Activated effector memory CD4-positive, alpha-beta T cell treated with anti-CD3 and anti-CD28 coated beads, Interleukin-2, amount 50 U/mL, for 16 hours (primary cell): ENCODE measurements around the gene BBX.
"Not testable (repeated sequence)": the region's sequence is repeated elsewhere in the genome, so short reads cannot be mapped to it uniquely, and the experiment has no call there.

Experiments
- DNase-seq: peaks from one replicate; pipeline ENCODE4 v3.0.0-alpha.2; 2020

Gene BBX

GRCh38 chr3:107545680-107546120, 22.9 kb downstream of the BBX start:
- DNase-seq: no peak

GRCh38 chr3:107548601-107549000, 25.8 kb downstream of the BBX start:
- no peak for DNase-seq

DNA sequence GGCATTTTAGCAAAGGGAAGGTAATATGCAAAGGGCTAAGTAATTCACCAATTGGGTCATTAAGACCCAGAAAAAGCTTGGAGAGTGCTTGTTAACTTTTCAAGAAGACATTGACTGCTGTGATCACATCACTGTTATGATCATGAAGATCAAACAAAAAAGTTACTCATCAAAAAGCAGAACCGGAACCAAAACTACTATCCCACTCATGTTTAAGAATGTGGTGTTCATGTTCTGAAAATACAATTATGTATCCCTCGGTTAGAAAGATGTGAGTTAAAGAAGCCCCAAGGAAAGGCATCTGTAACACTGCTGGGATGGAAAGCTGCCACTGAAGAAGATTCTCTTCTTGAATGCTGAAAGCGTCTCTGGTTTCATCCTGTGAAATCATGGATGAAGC, 32.6 kb downstream of the BBX start:
- DNase-seq: no peak

GRCh38 chr3:107557743-107558142, 35.0 kb downstream of the BBX start:
- no peak for DNase-seq

DNA sequence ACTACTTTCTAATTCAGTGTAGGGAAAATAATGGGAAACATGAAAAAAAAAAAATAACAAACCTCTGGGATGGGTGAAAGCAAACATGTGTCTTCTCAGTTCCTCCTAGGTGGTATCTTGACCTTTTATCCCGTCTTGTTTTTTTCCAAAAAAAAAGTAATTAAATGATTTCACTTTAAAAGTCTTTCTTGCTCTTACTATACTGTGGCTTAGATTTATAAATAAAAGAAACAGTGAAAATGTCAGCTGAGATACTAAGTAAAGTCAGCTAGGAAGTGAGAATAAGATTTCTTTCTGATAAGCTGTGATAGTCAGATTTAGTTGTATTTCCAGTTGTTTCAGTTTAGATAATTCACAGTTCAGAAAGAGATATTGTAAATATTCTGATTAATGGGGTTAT, 37.4 kb downstream of the BBX start:
- no peak for DNase-seq

DNA sequence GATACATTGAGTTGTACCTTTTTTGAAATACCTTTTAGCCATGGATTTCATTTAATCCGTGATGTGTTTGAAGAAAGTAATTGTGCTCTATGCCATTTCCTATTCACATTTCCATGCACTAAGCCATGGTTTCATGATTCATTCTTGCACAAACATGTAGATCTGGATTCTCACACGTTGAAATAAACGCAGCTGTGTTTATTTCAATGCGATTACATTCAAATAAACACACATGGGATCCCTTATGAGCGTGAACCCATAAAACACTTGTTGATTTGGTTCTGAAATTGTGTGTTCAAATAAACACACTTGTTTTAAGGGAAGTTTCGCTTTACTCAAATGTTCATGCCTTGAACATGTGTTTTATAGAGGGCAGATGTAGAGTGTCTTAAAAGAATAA, 39.2 kb downstream of the BBX start:
- no peak for DNase-seq

DNA sequence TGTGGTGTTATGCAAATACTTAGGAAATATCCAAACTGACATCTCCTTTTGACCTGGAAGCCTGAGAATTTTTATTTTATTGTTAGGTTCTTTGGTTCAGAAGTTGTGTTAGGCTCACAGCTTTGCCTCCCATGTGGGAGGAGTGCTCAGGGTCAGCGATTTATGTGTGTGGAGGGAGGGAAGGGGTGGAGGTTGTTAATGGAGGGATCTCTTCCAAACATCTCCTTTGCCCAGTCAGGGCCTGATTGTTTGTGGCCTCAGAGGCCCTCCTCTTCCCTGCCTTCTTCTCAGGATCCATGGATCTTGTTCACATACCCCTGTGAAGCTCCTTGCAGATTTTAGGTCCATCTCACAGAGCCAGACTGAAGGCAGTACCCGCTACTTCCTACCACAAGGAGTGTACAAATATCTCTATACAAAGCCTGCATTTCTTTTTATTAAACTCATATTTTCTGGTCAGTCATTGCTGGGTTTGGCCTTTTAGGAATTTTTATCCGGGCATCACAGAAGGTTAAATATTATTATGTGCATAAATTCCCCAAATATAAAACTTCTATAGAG, 40.3 kb downstream of the BBX start:
- DNase-seq: no peak

- not testable (repeated sequence) for DNase-seq
Observed at GRCh38 chr3:107565244-107565643, 42.5 kb downstream of the BBX start.

DNA sequence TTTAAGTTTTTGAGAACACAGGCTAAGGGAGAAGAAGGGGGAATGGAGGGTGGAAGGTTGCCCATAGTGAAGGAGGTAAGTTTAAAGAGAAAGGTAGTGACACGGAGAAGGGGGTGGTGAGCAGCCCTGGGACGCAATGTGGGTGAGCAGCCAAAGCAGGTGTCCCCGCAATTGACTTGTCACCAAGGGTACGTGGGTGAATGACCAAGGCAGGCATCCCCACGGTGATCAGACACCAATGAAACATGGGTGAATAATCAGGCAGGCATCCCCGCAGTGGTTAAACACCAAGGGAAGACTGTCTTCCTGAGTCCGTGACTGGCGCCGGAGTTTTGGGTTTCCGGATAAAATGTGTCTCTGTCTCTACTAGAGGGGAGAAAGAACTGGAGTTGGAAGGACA, 48.3 kb downstream of the BBX start:
- not testable (repeated sequence) for DNase-seq

- not testable (repeated sequence) for DNase-seq
Observed at GRCh38 chr3:107571492-107571891, 48.7 kb downstream of the BBX start.

GRCh38 chr3:107574650-107575049, 51.9 kb downstream of the BBX start:
- DNase-seq: no peak

- no peak for DNase-seq
Observed at GRCh38 chr3:107578091-107578490, 55.3 kb downstream of the BBX start.

DNA sequence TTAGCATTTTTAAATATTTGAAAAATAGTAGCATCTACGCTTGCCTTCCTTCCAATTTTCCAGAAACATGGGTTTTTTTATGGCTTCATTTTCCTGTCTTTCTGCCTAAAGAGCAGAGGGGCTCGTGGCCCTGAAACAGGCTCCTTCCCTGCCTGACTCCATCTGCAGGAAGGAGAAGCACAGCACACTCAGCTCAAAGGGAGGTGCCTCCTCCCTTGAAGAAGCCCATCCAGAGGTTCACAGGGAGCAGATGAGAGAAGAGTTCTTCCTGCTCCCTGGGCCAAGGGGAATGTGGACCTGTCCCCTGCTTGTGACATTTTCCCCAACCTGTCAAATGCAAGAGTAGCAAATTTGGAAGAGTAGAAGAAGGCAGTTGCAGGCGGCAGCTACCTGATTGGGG, 55.8 kb downstream of the BBX start:
- DNase-seq: no peak

GRCh38 chr3:107579371-107579770, 56.6 kb downstream of the BBX start:
- no peak for DNase-seq

- no peak for DNase-seq
Observed at GRCh38 chr3:107581230-107581629, 58.5 kb downstream of the BBX start.

DNA sequence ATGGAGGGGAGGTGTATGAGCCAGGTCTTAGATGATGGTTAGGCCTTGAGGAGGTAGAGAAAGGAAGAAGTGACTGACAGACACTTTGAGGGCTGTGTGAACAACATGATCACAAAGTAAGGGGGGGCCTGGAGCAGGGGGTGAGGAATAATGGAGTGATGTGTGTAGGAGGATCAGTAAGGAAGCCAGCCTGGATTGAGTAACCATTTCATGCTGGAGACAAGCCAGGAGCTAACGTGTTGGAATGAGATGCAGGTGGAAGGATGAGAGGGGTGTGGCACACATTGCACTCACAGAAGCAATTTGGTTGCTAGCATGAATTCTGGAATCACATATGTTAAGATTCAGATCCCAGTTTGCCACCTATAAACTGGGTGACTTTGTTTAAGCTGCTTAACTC, 65.5 kb downstream of the BBX start:
- DNase-seq: no peak

DNA sequence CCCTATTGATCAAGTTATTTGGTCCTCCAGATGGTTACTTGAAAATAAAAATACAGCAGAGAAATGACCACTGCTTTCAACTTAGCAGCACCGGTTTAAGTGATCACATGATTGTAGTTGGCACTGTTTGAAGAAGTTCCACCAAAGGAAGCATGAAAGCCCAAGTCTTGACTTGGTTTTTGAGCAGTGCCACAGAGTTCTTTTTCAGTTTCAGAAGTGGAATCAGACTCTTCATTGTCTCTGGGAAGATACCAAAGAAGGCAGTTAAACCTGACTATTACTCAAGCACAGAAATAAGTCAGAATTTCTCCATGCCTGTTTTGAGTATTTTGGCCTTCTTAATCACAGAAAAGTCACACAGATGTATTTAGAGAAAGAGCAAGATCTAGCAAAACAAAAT, 66.7 kb downstream of the BBX start:
- no peak for DNase-seq

GRCh38 chr3:107590786-107591185, 68.0 kb downstream of the BBX start:
- no peak for DNase-seq

DNA sequence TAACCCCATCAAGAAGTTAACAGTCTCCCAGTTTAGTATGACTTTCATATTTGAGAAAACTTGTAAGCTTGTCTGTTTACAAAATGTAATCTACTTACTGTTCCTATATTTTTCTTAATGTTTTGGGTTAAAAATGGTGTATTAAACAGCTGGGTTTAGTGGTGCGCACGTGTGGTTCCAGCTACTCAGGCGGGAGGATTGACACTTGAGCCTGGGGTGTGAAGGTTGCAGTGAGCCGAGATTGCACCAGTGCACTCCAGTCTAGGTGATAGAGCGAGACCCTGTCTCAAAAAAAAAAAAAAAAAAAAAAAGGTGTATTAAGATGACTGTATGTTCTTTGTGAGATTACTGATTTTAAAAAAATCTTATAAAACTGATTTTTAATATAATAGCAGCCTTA, 69.3 kb downstream of the BBX start:
- no peak for DNase-seq

DNA sequence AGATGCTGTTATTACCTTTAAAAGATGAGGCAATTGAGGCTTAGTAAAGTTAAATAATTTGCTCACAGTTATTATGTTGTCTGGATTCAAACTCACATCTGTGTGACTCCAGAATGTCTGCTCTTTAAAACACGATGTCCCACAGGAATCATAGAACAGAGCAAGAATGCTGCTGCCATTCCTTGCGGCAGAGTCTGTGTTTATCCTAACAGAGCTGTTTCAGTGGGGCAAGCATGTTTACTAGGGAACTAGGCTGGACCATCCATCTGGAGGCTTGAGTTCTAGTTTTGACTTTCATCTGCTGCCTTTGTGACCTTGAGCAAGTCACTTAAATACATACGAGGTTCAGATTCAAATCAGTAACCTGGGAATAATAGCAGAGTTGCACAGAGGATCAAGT, 72.1 kb downstream of the BBX start:
- DNase-seq: no peak

DNA sequence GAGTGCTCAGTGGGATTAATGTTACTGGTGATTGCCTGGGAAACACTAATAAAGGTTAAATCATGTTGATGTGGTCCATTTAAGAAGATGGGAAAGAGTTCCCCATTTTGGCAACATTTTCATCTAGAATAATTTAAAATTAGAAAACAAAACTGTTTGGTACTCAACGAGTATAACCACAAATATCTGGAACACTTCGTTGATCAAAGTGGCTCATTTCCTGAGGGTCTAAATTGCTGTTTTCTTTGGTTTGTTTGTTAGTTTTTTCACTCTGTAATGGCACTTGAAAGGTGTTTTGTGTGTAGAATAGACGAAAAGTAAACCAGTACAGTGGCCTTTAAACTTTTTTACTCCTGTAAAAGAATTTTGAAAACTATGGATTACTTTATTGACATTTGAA, 73.9 kb downstream of the BBX start:
- no peak for DNase-seq

GRCh38 chr3:107598926-107599771, 76.4 kb downstream of the BBX start:
- DNase-seq: peak; percentile 77

DNA sequence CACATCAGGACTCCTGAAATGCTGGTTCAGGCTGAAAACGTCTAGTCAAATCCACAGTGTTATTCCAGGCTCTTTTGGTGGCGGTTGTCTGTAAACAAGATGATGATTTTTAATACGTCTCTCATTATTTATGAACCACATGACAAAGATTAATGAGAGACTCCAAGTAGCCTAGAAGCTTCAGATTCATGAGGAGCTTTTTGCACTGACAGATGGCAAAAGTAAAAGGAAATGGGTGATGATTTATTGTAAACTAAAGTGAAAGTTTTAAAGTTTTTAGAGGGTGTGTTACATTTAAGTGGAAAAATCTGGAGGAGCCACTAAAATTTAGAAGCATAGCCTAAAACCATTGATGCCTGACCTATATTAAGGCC, 77.0 kb downstream of the BBX start:
- DNase-seq: no peak

DNA sequence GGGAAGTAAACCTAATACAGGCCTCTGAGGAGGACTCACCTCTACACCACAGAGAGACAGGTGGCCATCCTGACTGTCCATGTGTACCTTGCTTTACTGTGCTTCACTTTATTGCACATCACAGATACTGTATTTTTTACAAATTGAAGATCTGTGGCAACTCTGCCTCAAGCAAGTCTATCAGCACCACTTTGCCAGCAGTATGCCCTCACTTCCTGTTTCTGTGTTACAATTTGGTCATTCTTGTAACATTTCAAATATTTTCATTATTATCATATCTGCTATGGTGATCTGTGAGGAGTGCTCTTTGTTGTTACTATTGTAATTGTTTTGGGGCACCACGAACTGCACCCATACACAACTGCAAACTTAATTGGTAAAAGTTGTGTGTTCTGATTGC, 78.0 kb downstream of the BBX start:
- no peak for DNase-seq
